ENCODE measurements around the gene PLXND1.

DNA sequence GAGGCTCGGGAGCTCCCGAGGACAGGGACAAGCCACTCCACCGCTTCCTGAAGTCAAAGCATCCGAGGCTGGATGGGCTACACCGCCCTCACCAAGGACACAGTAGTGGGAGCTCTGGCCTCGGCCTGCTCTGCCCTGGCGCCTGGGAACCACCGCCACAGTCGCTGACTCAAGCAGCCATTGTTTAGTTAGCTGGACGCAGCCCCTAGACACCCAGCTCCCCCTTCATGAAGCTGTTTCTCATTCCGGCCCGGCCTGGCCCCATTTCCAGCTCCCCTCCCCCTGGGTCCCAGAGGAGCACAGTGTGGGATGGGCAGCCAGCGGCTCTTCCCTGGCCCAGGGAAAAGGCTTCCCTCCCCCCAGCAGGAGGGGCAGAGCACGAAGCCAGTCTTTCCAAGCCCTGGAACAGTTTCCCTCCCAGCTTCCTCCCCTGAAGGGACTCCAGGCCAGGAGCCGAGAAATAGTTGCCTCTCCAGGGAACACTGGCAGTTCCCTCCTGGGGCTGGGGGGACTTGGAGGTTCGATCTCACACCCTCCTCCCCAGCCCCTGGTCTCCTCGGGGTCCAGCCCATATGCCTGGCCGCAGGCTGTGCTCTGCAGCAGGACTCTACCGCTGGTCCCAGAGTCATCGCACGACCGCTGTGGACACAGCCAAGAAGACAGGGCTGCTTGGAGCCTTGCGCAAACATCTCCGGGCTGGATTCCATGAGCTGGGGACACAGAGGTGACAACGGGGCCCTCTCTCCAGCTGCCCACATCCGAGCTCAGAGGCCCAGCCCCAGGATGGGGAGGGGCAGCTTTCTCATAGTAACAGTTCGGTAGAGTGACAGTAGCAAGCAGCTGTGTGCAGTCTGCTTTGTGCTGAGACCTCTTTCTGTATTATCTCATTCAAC is 10.0 kb downstream of the PLXND1 start:
- no peak for TF ChIP-seq POLR2AphosphoS5 (IDR thresholded peaks at IDR 0.05; ENCODE audit: low read depth, low read length)
- no peak for TF ChIP-seq POLR2A (IDR thresholded peaks at IDR 0.05; ENCODE audit: low read depth, low read length)

All from GM12892 (cell line).